ENCODE measurements around the gene TDO2.

DNA sequence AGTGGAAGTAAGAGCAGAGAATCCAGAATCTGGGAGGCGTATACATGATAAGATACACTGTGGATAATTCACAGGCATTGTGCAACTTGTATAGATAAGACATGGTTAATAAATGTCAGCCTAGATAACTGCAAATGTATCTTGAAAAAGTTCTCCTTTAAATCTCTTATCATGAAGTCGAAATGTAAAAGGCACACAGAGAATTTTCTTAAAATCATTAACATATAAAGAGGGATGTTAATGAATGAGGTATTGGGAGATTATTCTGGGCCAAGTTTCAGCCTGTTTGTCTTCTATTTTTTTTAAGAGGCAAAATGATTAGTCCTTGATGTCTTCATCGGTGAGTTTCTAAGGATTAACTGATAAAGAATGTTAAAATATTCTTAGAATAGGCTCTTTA lies 835 bp downstream of the TDO2 start:
- TF ChIP-seq, protein P1, sequence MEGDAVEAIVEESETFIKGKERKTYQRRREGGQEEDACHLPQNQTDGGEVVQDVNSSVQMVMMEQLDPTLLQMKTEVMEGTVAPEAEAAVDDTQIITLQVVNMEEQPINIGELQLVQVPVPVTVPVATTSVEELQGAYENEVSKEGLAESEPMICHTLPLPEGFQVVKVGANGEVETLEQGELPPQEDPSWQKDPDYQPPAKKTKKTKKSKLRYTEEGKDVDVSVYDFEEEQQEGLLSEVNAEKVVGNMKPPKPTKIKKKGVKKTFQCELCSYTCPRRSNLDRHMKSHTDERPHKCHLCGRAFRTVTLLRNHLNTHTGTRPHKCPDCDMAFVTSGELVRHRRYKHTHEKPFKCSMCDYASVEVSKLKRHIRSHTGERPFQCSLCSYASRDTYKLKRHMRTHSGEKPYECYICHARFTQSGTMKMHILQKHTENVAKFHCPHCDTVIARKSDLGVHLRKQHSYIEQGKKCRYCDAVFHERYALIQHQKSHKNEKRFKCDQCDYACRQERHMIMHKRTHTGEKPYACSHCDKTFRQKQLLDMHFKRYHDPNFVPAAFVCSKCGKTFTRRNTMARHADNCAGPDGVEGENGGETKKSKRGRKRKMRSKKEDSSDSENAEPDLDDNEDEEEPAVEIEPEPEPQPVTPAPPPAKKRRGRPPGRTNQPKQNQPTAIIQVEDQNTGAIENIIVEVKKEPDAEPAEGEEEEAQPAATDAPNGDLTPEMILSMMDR (IDR thresholded peaks at IDR 0.05; ENCODE audit: low read depth, low read length): no peak
- no peak for TF ChIP-seq POLR2A (IDR thresholded peaks at IDR 0.05; ENCODE audit: extremely low read depth, insufficient read length)
- TF ChIP-seq, protein P2, sequence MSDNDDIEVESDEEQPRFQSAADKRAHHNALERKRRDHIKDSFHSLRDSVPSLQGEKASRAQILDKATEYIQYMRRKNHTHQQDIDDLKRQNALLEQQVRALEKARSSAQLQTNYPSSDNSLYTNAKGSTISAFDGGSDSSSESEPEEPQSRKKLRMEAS (IDR thresholded peaks at IDR 0.05; ENCODE audit: low read depth, low read length): no peak
